ENCODE measurements around the gene SPPL2B. TPM values are rescaled to one million over a fixed set of nuclear protein-coding genes. Genes with fewer than 3 reads are reported as not detected.

Gene SPPL2B
- total RNA-seq, 4 donors from 2014 or later, result 18.5 to 32.7 (median 30.9) TPM

DNA sequence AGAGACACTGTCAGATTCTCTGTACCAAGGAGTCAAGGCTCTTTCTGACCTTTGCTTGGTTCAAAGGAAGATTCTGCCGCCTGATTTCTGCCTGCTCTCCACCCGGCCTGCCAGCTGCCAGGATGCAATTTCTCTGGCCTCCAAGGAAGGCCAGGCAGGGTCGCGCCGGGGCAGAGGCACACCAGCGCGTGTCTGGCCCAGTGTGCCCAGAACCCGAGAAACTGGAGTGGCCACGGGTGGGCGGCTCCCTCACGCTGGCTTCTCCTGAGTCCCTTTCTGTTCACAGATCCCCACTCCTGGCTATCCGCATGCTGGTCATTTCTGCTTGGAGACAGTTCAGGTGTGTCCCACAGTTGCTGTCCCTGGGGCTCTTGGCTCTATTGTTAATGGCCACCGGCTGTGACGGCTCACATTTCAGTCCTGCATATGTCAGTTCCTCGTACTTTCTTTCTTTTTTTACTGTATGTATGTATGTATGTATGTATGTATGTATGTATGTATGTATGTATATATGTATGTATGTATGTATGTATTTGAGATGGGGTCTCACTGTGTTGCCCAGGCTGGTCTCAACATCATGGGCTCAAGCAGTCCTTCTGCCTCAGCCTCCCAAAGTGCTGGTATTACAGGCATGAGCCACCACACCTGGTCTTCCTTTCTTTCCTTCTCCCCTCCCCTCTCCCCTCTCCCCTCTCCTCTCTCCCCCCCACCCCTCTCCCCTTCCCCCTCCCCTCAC, 48.5 kb downstream of the SPPL2B start:
- Histone ChIP-seq H3K4me3 (no peak overlapping the region), H3K4me1 (no peaks in the 10 kb centered on the region), H3K27ac (no peak overlapping the region), H3K27me3 (peaks cover 53% of the 10 kb centered on the region), H3K9me3 (peaks cover 0 to 13% (median 0%) of the 10 kb centered on the region in 3 donors), H3K36me3 (no peaks in the 10 kb centered on the region)
- WGBS, 2 donors (ENCODE audit: low coverage in 1 of 2), result 27 to 70% methylated on average over 2 to 6 of the region's 15 CpGs
- ATAC-seq, result no peak
- TF ChIP-seq EP300 (IDR thresholded peaks at IDR 0.05) (no peak), POLR2A (IDR thresholded peaks at IDR 0.05) (no peak), POLR2AphosphoS5 (IDR thresholded peaks at IDR 0.05) (no peak)
- TF ChIP-seq, protein P1, sequence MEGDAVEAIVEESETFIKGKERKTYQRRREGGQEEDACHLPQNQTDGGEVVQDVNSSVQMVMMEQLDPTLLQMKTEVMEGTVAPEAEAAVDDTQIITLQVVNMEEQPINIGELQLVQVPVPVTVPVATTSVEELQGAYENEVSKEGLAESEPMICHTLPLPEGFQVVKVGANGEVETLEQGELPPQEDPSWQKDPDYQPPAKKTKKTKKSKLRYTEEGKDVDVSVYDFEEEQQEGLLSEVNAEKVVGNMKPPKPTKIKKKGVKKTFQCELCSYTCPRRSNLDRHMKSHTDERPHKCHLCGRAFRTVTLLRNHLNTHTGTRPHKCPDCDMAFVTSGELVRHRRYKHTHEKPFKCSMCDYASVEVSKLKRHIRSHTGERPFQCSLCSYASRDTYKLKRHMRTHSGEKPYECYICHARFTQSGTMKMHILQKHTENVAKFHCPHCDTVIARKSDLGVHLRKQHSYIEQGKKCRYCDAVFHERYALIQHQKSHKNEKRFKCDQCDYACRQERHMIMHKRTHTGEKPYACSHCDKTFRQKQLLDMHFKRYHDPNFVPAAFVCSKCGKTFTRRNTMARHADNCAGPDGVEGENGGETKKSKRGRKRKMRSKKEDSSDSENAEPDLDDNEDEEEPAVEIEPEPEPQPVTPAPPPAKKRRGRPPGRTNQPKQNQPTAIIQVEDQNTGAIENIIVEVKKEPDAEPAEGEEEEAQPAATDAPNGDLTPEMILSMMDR (IDR thresholded peaks at IDR 0.05), result no peak

DNA sequence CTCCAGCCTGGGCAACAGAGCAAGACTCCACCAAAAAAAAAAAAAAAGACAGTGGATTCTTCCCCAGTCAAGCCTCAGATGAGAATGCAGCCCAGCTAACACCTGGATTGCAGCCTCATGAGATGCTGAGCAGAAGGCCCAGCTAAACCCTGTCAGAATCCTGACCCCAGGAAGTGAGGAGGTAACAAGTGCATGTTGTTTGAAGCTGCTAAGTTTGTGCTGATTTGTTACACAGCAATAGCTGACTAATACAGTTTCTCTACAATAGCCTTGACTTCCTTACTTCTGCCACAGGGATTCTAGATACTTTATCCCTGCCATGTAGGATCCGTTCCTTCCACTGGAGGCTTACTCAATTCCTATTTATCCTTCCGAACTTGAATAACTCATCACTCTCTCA, 52.1 kb downstream of the SPPL2B start:
- 67 to 83% methylated on average over 1 to 2 of the region's 2 CpGs for WGBS, 2 donors (ENCODE audit: low coverage in 1 of 2)
- Histone ChIP-seq H3K36me3 (no peaks in the 10 kb centered on the region), H3K9me3 (peaks cover 0 to 13% (median 0%) of the 10 kb centered on the region in 3 donors), H3K27me3 (peaks cover 64% of the 10 kb centered on the region), H3K4me3 (no peak overlapping the region), H3K4me1 (peaks cover 0 to 14% (median 2%) of the 10 kb centered on the region in 3 donors), H3K27ac (no peak overlapping the region)
- TF ChIP-seq, protein P1 (IDR thresholded peaks at IDR 0.05), result no peak
- TF ChIP-seq POLR2AphosphoS5 (IDR thresholded peaks at IDR 0.05), result no peak
- TF ChIP-seq EP300 (IDR thresholded peaks at IDR 0.05), result no peak
- no peak for TF ChIP-seq POLR2A (IDR thresholded peaks at IDR 0.05)
- no peak for ATAC-seq

DNA sequence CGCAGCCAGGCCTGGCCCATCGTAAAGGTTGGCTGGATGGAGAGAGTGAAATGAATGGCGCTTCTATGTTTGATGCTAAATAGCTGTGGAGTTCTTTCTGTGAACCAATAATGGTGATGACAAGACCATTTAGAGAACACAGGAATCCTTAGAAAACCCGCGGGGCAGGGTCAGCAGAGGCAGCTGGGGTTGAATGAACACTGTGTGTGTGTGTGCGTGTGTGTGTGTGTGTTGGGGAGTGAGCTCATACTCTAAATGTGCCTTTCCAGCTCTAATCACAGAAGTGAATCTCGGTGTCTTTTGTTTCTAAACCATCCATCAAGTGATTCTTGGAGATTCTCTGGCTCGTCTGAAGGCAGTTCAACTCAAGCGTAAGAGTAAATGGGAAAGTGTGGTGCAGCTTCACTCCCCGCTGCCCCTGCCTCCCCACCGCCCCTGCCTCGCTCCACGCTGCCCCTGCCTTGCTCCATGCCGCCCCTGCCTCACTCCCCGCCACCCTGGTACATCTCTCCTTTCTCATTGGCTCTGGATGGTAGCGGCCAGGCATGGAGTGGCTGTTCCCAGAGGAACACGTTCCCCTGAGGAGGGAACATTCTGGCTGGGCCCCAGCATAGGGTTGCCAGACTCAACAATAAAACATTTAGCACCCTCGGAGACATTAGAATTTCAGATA, 52.8 kb downstream of the SPPL2B start:
- WGBS, 2 donors (ENCODE audit: low coverage in 1 of 2), result 33 to 40% methylated on average over 6 to 13 of the region's 18 CpGs
- peak overlapping the region in 1 of 4 donors; percentile 14 for H3K27ac ChIP-seq
- H3K9me3 ChIP-seq, result peaks cover 0 to 13% (median 0%) of the 10 kb centered on the region in 3 donors
- H3K4me1 ChIP-seq, result peaks cover 0 to 15% (median 2%) of the 10 kb centered on the region in 3 donors
- TF ChIP-seq EP300 (IDR thresholded peaks at IDR 0.05) (no peak), POLR2A (IDR thresholded peaks at IDR 0.05) (no peak), POLR2AphosphoS5 (IDR thresholded peaks at IDR 0.05) (no peak)
- TF ChIP-seq, protein P1 (IDR thresholded peaks at IDR 0.05), result no peak
- H3K4me3 ChIP-seq, result no peak overlapping the region
- ATAC-seq, result no peak
- H3K27me3 ChIP-seq, result peaks cover 62% of the 10 kb centered on the region
- H3K36me3 ChIP-seq, result no peaks in the 10 kb centered on the region

DNA sequence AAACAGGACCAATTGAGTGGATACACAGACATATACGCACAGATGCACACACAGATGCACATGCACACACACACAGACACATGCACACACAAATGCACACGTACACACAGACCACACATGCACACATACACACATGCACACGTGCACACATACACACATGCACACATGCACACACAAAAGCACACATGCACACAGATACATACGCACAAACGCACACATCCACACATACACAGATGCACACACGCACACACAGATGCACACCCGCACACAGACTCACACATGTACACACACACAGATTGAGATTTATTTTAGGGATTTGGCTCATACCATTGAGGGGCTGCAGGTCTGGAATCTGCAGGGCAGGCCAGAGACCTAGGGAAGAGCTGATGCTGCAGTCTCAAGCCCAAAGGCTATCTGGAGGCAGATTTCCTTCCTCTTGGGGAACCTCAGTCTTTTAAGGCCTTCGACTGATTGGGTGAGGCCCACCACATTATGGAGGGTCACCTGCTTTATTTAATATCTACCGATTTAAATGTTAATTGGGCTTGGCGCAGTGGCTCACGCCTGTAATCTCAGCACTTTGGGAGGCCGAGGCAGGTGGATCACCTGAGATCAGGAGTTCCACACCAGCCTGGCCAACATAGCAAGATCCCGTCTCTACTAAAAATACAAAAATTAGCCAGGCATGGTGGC, 54.2 kb downstream of the SPPL2B start:
- Histone ChIP-seq H3K36me3 (no peaks in the 10 kb centered on the region), H3K4me1 (peaks cover 0 to 15% (median 2%) of the 10 kb centered on the region in 3 donors), H3K4me3 (no peak overlapping the region), H3K27ac (no peak overlapping the region), H3K27me3 (peaks cover 67% of the 10 kb centered on the region), H3K9me3 (peaks cover 0 to 13% (median 0%) of the 10 kb centered on the region in 3 donors)
- TF ChIP-seq EP300 (IDR thresholded peaks at IDR 0.05), result no peak
- TF ChIP-seq POLR2AphosphoS5 (IDR thresholded peaks at IDR 0.05), result no peak
- TF ChIP-seq POLR2A (IDR thresholded peaks at IDR 0.05), result no peak
- TF ChIP-seq, protein P1 (IDR thresholded peaks at IDR 0.05), result no peak
- WGBS, 2 donors (ENCODE audit: low coverage in 1 of 2), result 75 to 86% methylated on average over 5 to 9 of the region's 13 CpGs
- ATAC-seq, result no peak

All from gastroesophageal sphincter (tissue), 4 donors.